CD8-positive, alpha-beta memory T cell (primary cell): ENCODE results near the gene AFAP1. TPM values are rescaled to one million over a fixed set of nuclear protein-coding genes. Genes with fewer than 3 reads are reported as not detected.

Source experiments
- CTCF ChIA-PET: fragments of 350-600 bp; sonication (Branson Sonifier 250); formaldehyde crosslinking; loops from one replicate; lab custom pipeline; 2021; ENCODE audit warnings: antibody characterized with exemption; lab: Charles Lee
- POLR2A ChIA-PET: fragments of 350-600 bp; sonication (Branson Sonifier 250); formaldehyde crosslinking; loops from one replicate; lab custom pipeline; 2021; ENCODE audit warnings: antibody characterized with exemption; lab: Charles Lee
- DNase-seq, 5 donors: peaks; one replicate each; pipeline versions ENCODE4 v3.0.0 to v3.0.0-alpha.2; 2020 to 2022; ENCODE audit warnings: mixed read lengths in 1 of 5
- H3K27ac ChIP-seq: one replicate; pipeline ENCODE4 v1.7.0; 2013; ENCODE audit warnings: low read depth, mild to moderate bottlenecking, low read length, moderate library complexity
- H3K27me3 ChIP-seq: 2 replicates; pipeline ENCODE4 v1.7.0; 2013; ENCODE audit warnings: low read length, mild to moderate bottlenecking; ENCODE audit not compliant: insufficient read depth, poor library complexity, severe bottlenecking
- H3K36me3 ChIP-seq: 2 replicates; pipeline ENCODE4 v1.7.0; 2013; ENCODE audit warnings: mild to moderate bottlenecking, low read length, moderate library complexity; ENCODE audit not compliant: insufficient read depth
- H3K4me1 ChIP-seq: 2 replicates; pipeline ENCODE4 v1.7.0; 2013; ENCODE audit warnings: mild to moderate bottlenecking, low read length, moderate library complexity; ENCODE audit not compliant: insufficient read depth
- H3K4me3 ChIP-seq: 2 replicates; pipeline ENCODE4 v1.7.0; 2013; ENCODE audit warnings: mild to moderate bottlenecking, low read length
- H3K9me3 ChIP-seq: 2 replicates; pipeline ENCODE4 v1.7.0; 2013; ENCODE audit warnings: mild to moderate bottlenecking, low read length
- H3K27ac Mint-ChIP-seq, 8 donors: one replicate each; pipeline ENCODE4 v1.8.0; 2020 to 2021; ENCODE audit warnings: mixed read lengths in 8 of 8, mild to moderate bottlenecking in 6 of 8, inconsistent platforms in 3 of 8, moderate library complexity in 3 of 8
- H3K27me3 Mint-ChIP-seq, 2 donors: one replicate each; pipeline ENCODE4 v1.8.0; 2020 to 2021; ENCODE audit warnings: mixed read lengths in 2 of 2, mild to moderate bottlenecking in 1 of 2, moderate library complexity in 1 of 2
- H3K36me3 Mint-ChIP-seq, 3 donors: one replicate each; pipeline ENCODE4 v1.8.0; 2020 to 2021; ENCODE audit warnings: mixed read lengths in 3 of 3, inconsistent platforms in 1 of 3, mild to moderate bottlenecking in 1 of 3
- H3K4me1 Mint-ChIP-seq, 3 donors: one replicate each; pipeline ENCODE4 v1.8.0; 2020 to 2021; ENCODE audit warnings: mixed read lengths in 3 of 3, inconsistent platforms in 1 of 3, mild to moderate bottlenecking in 1 of 3
- H3K4me3 Mint-ChIP-seq, 7 donors: one replicate each; pipeline ENCODE4 v1.8.0; 2020 to 2021; ENCODE audit warnings: mixed read lengths in 7 of 7, mild to moderate bottlenecking in 6 of 7, moderate library complexity in 4 of 7, inconsistent platforms in 2 of 7
- H3K9me3 Mint-ChIP-seq, 5 donors: one replicate each; pipeline ENCODE4 v1.8.0; 2020 to 2022; ENCODE audit warnings: mixed read lengths in 5 of 5, mild to moderate bottlenecking in 3 of 5, moderate library complexity in 2 of 5, inconsistent platforms in 1 of 5
- polyA plus RNA-seq: library from polyadenylated mRNA; unstranded; fragments of 300-500 nt; fragmentation: Illumina TruSeq; gene quantifications from one replicate; pipeline ENCODE4 v1.2.3, GENCODE V29; 2021
- total RNA-seq, 2 experiments: library from RNA; stranded (reverse); gene quantifications; one replicate each; pipeline ENCODE4 v1.2.3, GENCODE V29; 2021

AFAP1 gene
- total and polyA plus RNA-seq, 3 experiments from 2014 or later, result 2.3 to 19.9 (median 18.4) TPM

DNA sequence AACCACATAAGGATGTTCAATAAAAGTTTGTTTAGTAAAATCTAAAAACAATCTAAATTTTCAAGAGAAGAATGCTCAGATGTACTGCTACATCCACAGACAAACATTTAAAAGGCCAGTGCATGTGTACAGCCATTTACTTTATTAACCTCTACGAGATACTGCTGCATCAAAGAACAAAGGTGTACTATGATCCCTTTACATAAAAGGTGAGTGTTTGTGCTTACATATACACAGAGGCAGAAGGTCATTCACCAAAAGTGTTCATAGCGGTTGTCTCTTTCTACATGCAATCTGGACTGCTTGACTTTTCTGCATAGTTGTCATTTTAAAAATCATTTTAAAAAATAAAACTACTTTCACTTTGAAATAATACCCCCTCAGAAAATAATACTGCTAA, 81.7 kb downstream of the AFAP1 start:
- peaks cover 0 to under 1% of the 10 kb centered on the region in 2 donors for H3K27me3 Mint-ChIP-seq
- no peak for DNase-seq
- ChIA-PET POLR2A (interaction anchor here (0.6 kb wide), 1 partner anchor 47 kb away, joined by 3 read pairs; no protein-coding TSS in a partner anchor), CTCF (no interaction called here)
- H3K4me3 Mint-ChIP-seq, result no peak overlapping the region
- H3K27ac Mint-ChIP-seq, result peak overlapping the region in 3 of 8 donors; percentile 59 to 92 (median 91)
- Histone ChIP-seq H3K9me3 (no peaks in the 10 kb centered on the region), H3K4me3 (no peak overlapping the region), H3K27ac (no peak overlapping the region), H3K4me1 (peaks cover 53% of the 10 kb centered on the region), H3K27me3 (no peaks in the 10 kb centered on the region), H3K36me3 (no peaks in the 10 kb centered on the region)
- peaks cover 0 to 10% (median 5%) of the 10 kb centered on the region in 3 donors for H3K36me3 Mint-ChIP-seq
- peaks cover 40 to 55% (median 53%) of the 10 kb centered on the region in 3 donors for H3K4me1 Mint-ChIP-seq
- no peaks in the 10 kb centered on the region for H3K9me3 Mint-ChIP-seq

DNA sequence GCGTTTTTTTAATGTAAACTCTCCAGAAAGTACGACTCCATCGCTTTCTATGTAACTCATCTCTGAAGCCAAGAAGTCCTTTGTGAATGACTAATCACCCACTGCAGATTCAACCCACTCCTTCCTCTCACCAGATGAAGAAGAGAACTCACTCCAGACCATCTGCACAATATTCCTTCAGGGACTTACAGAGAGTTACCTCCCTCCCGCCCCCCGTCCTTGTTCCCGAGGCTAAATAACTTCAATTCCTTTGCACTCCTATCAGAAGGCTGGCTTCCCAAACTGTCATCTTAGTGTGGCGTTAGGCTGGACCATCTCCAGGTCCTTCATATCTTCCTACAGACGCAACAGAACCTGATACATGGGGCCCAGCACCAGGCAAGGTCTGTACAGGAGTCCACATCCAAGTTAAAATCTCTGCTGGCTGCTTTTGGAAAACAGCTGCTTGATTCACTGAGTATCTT, 82.4 kb downstream of the AFAP1 start:
- H3K9me3 ChIP-seq, result no peaks in the 10 kb centered on the region
- Mint-ChIP-seq H3K9me3 (no peaks in the 10 kb centered on the region), H3K4me3 (peak overlapping the region in 1 of 7 donors; percentile 11), H3K36me3 (peaks cover 0 to 8% (median 5%) of the 10 kb centered on the region in 3 donors), H3K27me3 (no peaks in the 10 kb centered on the region), H3K27ac (peak overlapping the region in 6 of 8 donors; percentile 62 to 97 (median 92)), H3K4me1 (peaks cover 42 to 62% (median 58%) of the 10 kb centered on the region in 3 donors)
- peaks cover 60% of the 10 kb centered on the region for H3K4me1 ChIP-seq
- H3K27me3 ChIP-seq, result no peaks in the 10 kb centered on the region
- ChIA-PET CTCF (no interaction called here), POLR2A (no interaction called here)
- H3K36me3 ChIP-seq, result no peaks in the 10 kb centered on the region
- H3K27ac ChIP-seq, result no peak overlapping the region
- no peak overlapping the region for H3K4me3 ChIP-seq
- DNase-seq, result no peak

DNA sequence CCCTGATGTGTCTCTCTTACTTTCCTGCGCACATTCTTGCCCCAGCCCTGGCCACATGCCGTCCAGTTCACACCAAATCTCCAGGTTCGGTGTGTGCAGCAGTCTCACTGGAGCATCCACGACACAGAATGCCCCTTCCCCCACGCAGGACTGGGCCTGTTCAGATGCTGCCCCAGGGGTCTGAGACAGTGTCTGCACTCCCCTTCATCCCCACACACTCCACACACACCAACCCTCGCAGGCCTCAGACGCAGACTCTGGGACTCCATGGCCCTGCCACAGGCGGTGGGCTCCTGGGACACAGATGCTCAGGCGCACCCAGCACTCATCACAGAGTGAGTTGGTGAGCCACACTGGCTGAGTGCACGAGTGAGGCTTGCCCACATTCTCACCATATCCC, 83.9 kb downstream of the AFAP1 start:
- no peak overlapping the region for H3K27ac ChIP-seq

GRCh38 chr4:7854697-7855370, 84.8 kb downstream of the AFAP1 start:
- no peaks in the 10 kb centered on the region for H3K36me3 ChIP-seq
- peak; percentile 56 to 88 (median 74) for DNase-seq
- H3K4me3 ChIP-seq, result peak overlapping the region; percentile 53
- H3K27ac ChIP-seq, result peak overlapping the region; percentile 76
- no peaks in the 10 kb centered on the region for H3K27me3 ChIP-seq
- ChIA-PET CTCF (interaction anchor here (0.7 to 1.9 kb wide), 6 partner anchors 10 to 50 kb away, joined by 3 to 6 read pairs (median 4); no protein-coding TSS in a partner anchor), POLR2A (interaction anchor here (0.6 to 1.8 kb wide), 5 partner anchors 9 to 115 kb away, joined by 3 to 12 read pairs (median 5); partner anchors contain the start of gene AFAP1)
- peaks cover 0 to 5% (median 0%) of the 10 kb centered on the region in 3 donors for H3K36me3 Mint-ChIP-seq
- peaks cover 80% of the 10 kb centered on the region for H3K4me1 ChIP-seq
- peak overlapping the region; percentile 55 to 73 (median 69) for H3K4me3 Mint-ChIP-seq
- H3K27me3 Mint-ChIP-seq, result peaks cover 0 to 2% of the 10 kb centered on the region in 2 donors
- peaks cover 47 to 84% (median 67%) of the 10 kb centered on the region in 3 donors for H3K4me1 Mint-ChIP-seq
- H3K9me3 ChIP-seq, result no peaks in the 10 kb centered on the region
- peak overlapping the region; percentile 79 to 97 (median 94) for H3K27ac Mint-ChIP-seq
- no peaks in the 10 kb centered on the region for H3K9me3 Mint-ChIP-seq

More for the DNA sequence above, 83.9 kb downstream of the AFAP1 start:
- CTCF ChIA-PET, result no interaction called here
- Histone ChIP-seq H3K9me3 (no peaks in the 10 kb centered on the region), H3K4me1 (peaks cover 73% of the 10 kb centered on the region), H3K36me3 (no peaks in the 10 kb centered on the region), H3K27me3 (no peaks in the 10 kb centered on the region), H3K4me3 (no peak overlapping the region)
- no peak for DNase-seq
- Mint-ChIP-seq H3K4me3 (peak overlapping the region in 2 of 7 donors; percentile 34 to 41), H3K27me3 (no peaks in the 10 kb centered on the region), H3K36me3 (peaks cover 0 to 5% (median 2%) of the 10 kb centered on the region in 3 donors), H3K4me1 (peaks cover 45 to 77% (median 61%) of the 10 kb centered on the region in 3 donors), H3K27ac (peak overlapping the region in 7 of 8 donors; percentile 91 to 97 (median 95)), H3K9me3 (no peaks in the 10 kb centered on the region)
- POLR2A ChIA-PET, result interaction anchor here (1.3 kb wide), 1 partner anchor 82 kb away, joined by 4 read pairs; no protein-coding TSS in a partner anchor

GRCh38 chr4:7854216-7854615, 85.4 kb downstream of the AFAP1 start:
- Mint-ChIP-seq H3K36me3 (peaks cover 0 to 5% (median 4%) of the 10 kb centered on the region in 3 donors), H3K4me1 (peaks cover 47 to 89% (median 73%) of the 10 kb centered on the region in 3 donors), H3K27ac (peak overlapping the region; percentile 57 to 97 (median 94)), H3K4me3 (peak overlapping the region in 6 of 7 donors; percentile 57 to 73 (median 68)), H3K27me3 (peaks cover 0 to 2% of the 10 kb centered on the region in 2 donors), H3K9me3 (no peaks in the 10 kb centered on the region)
- POLR2A ChIA-PET, result interaction anchor here (1.5 to 1.8 kb wide), 2 partner anchors 10 to 85 kb away, joined by 5 to 12 read pairs; partner anchors contain the start of gene AFAP1
- Histone ChIP-seq H3K9me3 (no peaks in the 10 kb centered on the region), H3K4me3 (peak overlapping the region; percentile 53), H3K27ac (peak overlapping the region; percentile 76), H3K36me3 (no peaks in the 10 kb centered on the region), H3K4me1 (peaks cover 80% of the 10 kb centered on the region), H3K27me3 (no peaks in the 10 kb centered on the region)
- CTCF ChIA-PET, result interaction anchor here (1.4 to 1.9 kb wide), 3 partner anchors 10 to 49 kb away, joined by 5 to 11 read pairs (median 6); no protein-coding TSS in a partner anchor
- no peak for DNase-seq

- Mint-ChIP-seq H3K9me3 (no peaks in the 10 kb centered on the region), H3K36me3 (peaks cover 2 to 5% (median 4%) of the 10 kb centered on the region in 3 donors), H3K27me3 (peaks cover 0 to 2% of the 10 kb centered on the region in 2 donors), H3K4me3 (peak overlapping the region in 1 of 7 donors; percentile 68), H3K27ac (peak overlapping the region in 7 of 8 donors; percentile 91 to 97 (median 95)), H3K4me1 (peaks cover 47 to 87% (median 74%) of the 10 kb centered on the region in 3 donors)
- CTCF ChIA-PET, result interaction anchor here (1.4 kb wide), 2 partner anchors 10 to 11 kb away, joined by 5 to 11 read pairs; no protein-coding TSS in a partner anchor
- no peak overlapping the region for H3K27ac ChIP-seq
- no peaks in the 10 kb centered on the region for H3K36me3 ChIP-seq
- H3K4me1 ChIP-seq, result peaks cover 73% of the 10 kb centered on the region
- POLR2A ChIA-PET, result no interaction called here
- no peaks in the 10 kb centered on the region for H3K27me3 ChIP-seq
- DNase-seq, result no peak
- H3K9me3 ChIP-seq, result no peaks in the 10 kb centered on the region
- no peak overlapping the region for H3K4me3 ChIP-seq
Measured at GRCh38 chr4:7853271-7853670, 86.4 kb downstream of the AFAP1 start.

GRCh38 chr4:7852568-7853185, 87.0 kb downstream of the AFAP1 start:
- no peak overlapping the region for H3K4me3 ChIP-seq
- POLR2A ChIA-PET, result no interaction called here
- Mint-ChIP-seq H3K27me3 (peaks cover 0 to 2% of the 10 kb centered on the region in 2 donors), H3K9me3 (no peaks in the 10 kb centered on the region), H3K4me1 (peaks cover 46 to 84% (median 72%) of the 10 kb centered on the region in 3 donors), H3K4me3 (peak overlapping the region in 1 of 7 donors; percentile 86), H3K27ac (peak overlapping the region in 5 of 8 donors; percentile 36 to 87 (median 67)), H3K36me3 (peaks cover 2 to 5% (median 4%) of the 10 kb centered on the region in 3 donors)
- no peaks in the 10 kb centered on the region for H3K9me3 ChIP-seq
- H3K27ac ChIP-seq, result no peak overlapping the region
- no peaks in the 10 kb centered on the region for H3K36me3 ChIP-seq
- DNase-seq, result no peak
- peaks cover 69% of the 10 kb centered on the region for H3K4me1 ChIP-seq
- CTCF ChIA-PET, result no interaction called here
- H3K27me3 ChIP-seq, result no peaks in the 10 kb centered on the region
